ENCODE measurements around the gene HK3. TPM values are rescaled to one million over a fixed set of nuclear protein-coding genes. Genes with fewer than 3 reads are reported as not detected.

HK3 gene
- total RNA-seq, 2 donors from 2014 or later: 1.8 to 3.6 TPM

- no peak for ATAC-seq
- no peak overlapping the region for H3K27ac ChIP-seq
- H3K9me3 ChIP-seq: no peaks in the 10 kb centered on the region
- intact Hi-C loops (cut with DNase I): no loop called here
- no peak for DNase-seq
- H3K4me1 ChIP-seq: no peaks in the 10 kb centered on the region
- no peak for TF ChIP-seq POLR2A (IDR thresholded peaks at IDR 0.05)
- TF ChIP-seq, protein P1, sequence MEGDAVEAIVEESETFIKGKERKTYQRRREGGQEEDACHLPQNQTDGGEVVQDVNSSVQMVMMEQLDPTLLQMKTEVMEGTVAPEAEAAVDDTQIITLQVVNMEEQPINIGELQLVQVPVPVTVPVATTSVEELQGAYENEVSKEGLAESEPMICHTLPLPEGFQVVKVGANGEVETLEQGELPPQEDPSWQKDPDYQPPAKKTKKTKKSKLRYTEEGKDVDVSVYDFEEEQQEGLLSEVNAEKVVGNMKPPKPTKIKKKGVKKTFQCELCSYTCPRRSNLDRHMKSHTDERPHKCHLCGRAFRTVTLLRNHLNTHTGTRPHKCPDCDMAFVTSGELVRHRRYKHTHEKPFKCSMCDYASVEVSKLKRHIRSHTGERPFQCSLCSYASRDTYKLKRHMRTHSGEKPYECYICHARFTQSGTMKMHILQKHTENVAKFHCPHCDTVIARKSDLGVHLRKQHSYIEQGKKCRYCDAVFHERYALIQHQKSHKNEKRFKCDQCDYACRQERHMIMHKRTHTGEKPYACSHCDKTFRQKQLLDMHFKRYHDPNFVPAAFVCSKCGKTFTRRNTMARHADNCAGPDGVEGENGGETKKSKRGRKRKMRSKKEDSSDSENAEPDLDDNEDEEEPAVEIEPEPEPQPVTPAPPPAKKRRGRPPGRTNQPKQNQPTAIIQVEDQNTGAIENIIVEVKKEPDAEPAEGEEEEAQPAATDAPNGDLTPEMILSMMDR (IDR thresholded peaks at IDR 0.05): no peak
- no peak overlapping the region for H3K4me3 ChIP-seq
- WGBS, 2 donors: 70 to 73% methylated on average over 7 to 9 of the region's 9 CpGs
- no peaks in the 10 kb centered on the region for H3K36me3 ChIP-seq (replicated peaks in 1 of 2; ENCODE audit: insufficient read depth in 1 of 2, low read depth in 2 of 2)
- no peaks in the 10 kb centered on the region for H3K27me3 ChIP-seq
Measured at GRCh38 chr5:176890455-176891330, 8.5 kb downstream of the HK3 start.

GRCh38 chr5:176889321-176890280 is 9.5 kb downstream of the HK3 start:
- Histone ChIP-seq H3K9me3 (no peaks in the 10 kb centered on the region), H3K4me3 (no peak overlapping the region), H3K27me3 (no peaks in the 10 kb centered on the region), H3K27ac (no peak overlapping the region), H3K4me1 (no peaks in the 10 kb centered on the region), H3K36me3 (replicated peaks in 1 of 2; ENCODE audit: insufficient read depth in 1 of 2, low read depth in 2 of 2) (no peaks in the 10 kb centered on the region)
- no peak for TF ChIP-seq POLR2A (IDR thresholded peaks at IDR 0.05)
- TF ChIP-seq, protein P1 (IDR thresholded peaks at IDR 0.05): no peak
- no peak for DNase-seq
- no peak for ATAC-seq
- intact Hi-C loops (cut with DNase I): no loop called here
- WGBS, 2 donors: 84 to 90% methylated on average over 15 to 22 of the region's 24 CpGs

- WGBS, 2 donors: 87 to 100% methylated on average over 1 of the region's 1 CpG
- Histone ChIP-seq H3K36me3 (replicated peaks in 1 of 2; ENCODE audit: insufficient read depth in 1 of 2, low read depth in 2 of 2) (no peaks in the 10 kb centered on the region), H3K27me3 (no peaks in the 10 kb centered on the region), H3K4me1 (no peaks in the 10 kb centered on the region), H3K27ac (no peak overlapping the region), H3K9me3 (no peaks in the 10 kb centered on the region), H3K4me3 (no peak overlapping the region)
- TF ChIP-seq, protein P1 (IDR thresholded peaks at IDR 0.05): no peak
- no peak for TF ChIP-seq POLR2A (IDR thresholded peaks at IDR 0.05)
- intact Hi-C loops (cut with DNase I): no loop called here
- ATAC-seq (no peak), DNase-seq (no peak)
Measured at GRCh38 chr5:176888865-176889165, 10.3 kb downstream of the HK3 start.

- H3K27ac ChIP-seq: no peak overlapping the region
- ATAC-seq (no peak), DNase-seq (no peak)
- no peak overlapping the region for H3K4me3 ChIP-seq
- no peaks in the 10 kb centered on the region for H3K4me1 ChIP-seq
- H3K36me3 ChIP-seq (replicated peaks in 1 of 2; ENCODE audit: insufficient read depth in 1 of 2, low read depth in 2 of 2): no peaks in the 10 kb centered on the region
- no peaks in the 10 kb centered on the region for H3K27me3 ChIP-seq
- 78 to 89% methylated on average over 17 to 27 of the region's 27 CpGs for WGBS, 2 donors
- TF ChIP-seq POLR2A (IDR thresholded peaks at IDR 0.05): no peak
- TF ChIP-seq, protein P1 (IDR thresholded peaks at IDR 0.05): no peak
- no peaks in the 10 kb centered on the region for H3K9me3 ChIP-seq
- intact Hi-C loops (cut with DNase I): no loop called here
Measured at GRCh38 chr5:176888016-176888864, 10.9 kb downstream of the HK3 start.

Measured in body of pancreas (tissue), 4 donors.